Mesodermal cell (in vitro differentiated cells): ENCODE measurements around the gene NAV2.

Experiments
- H3K27ac ChIP-seq: 2 replicates; pipeline ENCODE4 v1.7.0; 2013; ENCODE audit warnings: mild to moderate bottlenecking, low read depth, low read length, moderate library complexity; ENCODE audit not compliant: severe bottlenecking
- H3K36me3 ChIP-seq: 2 replicates; pipeline ENCODE4 v1.7.1; 2013; ENCODE audit warnings: mild to moderate bottlenecking, low read length, moderate library complexity; ENCODE audit not compliant: control insufficient read depth, insufficient read depth
- H3K4me1 ChIP-seq: one replicate; pipeline ENCODE4 v1.7.1; 2013; ENCODE audit warnings: mild to moderate bottlenecking, low read length; ENCODE audit not compliant: insufficient read depth, control insufficient read depth, poor library complexity, severe bottlenecking
- H3K4me3 ChIP-seq: 2 replicates; pipeline ENCODE4 v1.7.0; 2013; ENCODE audit warnings: low read length, control low read depth, mild to moderate bottlenecking; ENCODE audit not compliant: insufficient read depth, poor library complexity, severe bottlenecking; ENCODE audit errors: extremely low read depth
- H3K9me3 ChIP-seq: 2 replicates; pipeline ENCODE4 v1.7.1; 2013; ENCODE audit warnings: mild to moderate bottlenecking, low read length, moderate library complexity; ENCODE audit not compliant: control insufficient read depth
- WGBS, 2 experiments: methylation state at CpG; one replicate each; pipeline ENCODE4 v1.1.5; 2013; ENCODE audit warnings: missing lambda C conversion rate in 2 of 2; ENCODE audit not compliant: insufficient coverage in 2 of 2; 5-methylcytosine and 5-hydroxymethylcytosine counted together

Gene NAV2

DNA sequence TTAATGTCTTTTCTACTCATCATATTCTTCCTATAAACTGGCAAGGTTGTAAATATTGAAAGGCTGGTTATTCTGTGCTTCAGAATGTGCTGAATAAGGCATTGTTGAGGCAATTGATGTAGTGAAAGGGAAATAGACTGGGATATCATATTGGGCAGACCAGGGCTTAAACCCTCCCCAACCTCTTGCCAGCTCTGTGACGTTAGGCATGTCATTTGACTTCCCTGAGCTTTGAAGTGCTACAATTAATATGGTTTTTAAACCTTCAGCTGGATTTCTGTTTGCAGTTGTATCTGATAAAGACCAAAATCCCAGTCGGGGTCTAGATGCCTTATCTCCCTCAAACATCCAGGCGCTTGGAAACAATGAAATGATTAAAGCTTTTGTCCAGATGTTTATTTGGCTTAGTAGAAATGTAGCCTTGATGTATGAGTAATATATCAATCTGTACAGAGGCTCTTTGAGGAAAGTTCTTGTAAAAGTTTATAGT, 239.5 kb downstream of the NAV2 start:
- Histone ChIP-seq H3K9me3 (no peaks in the 10 kb centered on the region), H3K4me3 (no peak overlapping the region), H3K4me1 (peaks cover 34% of the 10 kb centered on the region), H3K27ac (peak overlapping the region; percentile 73), H3K36me3 (peaks cover 13% of the 10 kb centered on the region)
- 20 to 38% methylated on average over 1 of the region's 3 CpGs for WGBS, 2 experiments

DNA sequence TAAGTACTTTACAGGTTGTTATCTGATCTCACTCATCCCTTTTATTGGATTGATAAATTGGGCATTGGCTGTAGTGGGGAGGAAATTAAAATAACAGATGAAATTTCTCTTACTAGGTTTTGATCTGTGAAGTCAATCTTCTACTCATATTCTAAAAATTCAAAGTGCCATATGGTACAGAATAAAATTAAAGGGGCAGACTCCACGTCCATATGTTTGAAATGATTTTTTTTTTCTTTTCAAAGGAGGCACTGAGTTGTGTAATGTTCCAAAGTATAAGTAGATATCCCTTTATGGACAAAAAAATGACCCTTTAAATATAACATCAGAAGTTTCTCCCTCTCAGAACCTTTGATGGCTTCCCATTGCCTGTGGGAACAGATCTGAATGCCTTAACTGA, 240.3 kb downstream of the NAV2 start:
- H3K4me3 ChIP-seq, result no peak overlapping the region
- no CpG with 5 or more reads among the region's 1 CpG for WGBS, 2 experiments
- H3K9me3 ChIP-seq, result no peaks in the 10 kb centered on the region
- peaks cover 40% of the 10 kb centered on the region for H3K4me1 ChIP-seq
- peaks cover 11% of the 10 kb centered on the region for H3K36me3 ChIP-seq
- H3K27ac ChIP-seq, result peak overlapping the region; percentile 73

DNA sequence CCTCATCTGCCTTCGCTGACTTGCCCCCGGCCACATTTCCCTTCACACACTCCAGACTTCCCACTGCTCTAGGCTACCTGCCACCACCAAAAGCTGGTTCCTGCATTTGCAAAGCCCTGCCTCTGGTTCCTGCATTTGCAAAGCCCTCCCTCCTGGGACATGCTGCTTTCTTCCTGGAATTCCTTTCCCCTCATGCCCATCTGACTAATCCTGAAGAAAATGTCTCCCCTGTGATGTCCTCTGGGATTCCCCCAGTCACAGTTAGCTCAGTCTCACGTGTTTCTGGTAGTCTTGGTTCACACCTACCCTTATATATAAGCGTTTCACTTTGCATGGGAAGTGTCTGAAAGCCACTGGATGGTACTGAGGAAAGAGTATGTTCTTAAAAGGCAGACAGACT, 240.7 kb downstream of the NAV2 start:
- WGBS, 2 experiments, result 10 to 11% methylated on average over 2 to 3 of the region's 4 CpGs
- Histone ChIP-seq H3K36me3 (peaks cover 11% of the 10 kb centered on the region), H3K9me3 (no peaks in the 10 kb centered on the region), H3K27ac (peak overlapping the region; percentile 65), H3K4me3 (no peak overlapping the region), H3K4me1 (peaks cover 42% of the 10 kb centered on the region)

DNA sequence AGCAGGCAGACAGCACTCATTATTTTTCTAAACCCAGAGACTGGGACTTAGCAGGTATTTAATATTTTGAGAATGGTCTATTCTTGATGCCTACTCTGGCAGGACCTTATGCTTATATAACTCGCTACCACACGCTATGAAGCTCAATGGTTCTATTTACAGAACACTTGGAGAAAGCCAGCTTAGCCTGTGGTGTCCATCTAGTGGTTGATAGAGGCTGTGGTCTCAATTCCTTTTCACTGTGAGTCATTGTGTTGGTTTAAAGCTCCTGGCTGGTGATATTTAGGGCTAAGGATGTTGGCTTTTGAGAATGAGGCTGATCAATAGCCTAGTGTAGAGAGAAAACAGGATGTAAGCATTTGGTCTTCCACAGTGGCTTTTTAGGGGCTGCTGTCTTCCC, 241.3 kb downstream of the NAV2 start:
- WGBS, 2 experiments, result 70% methylated on average over 2 of the region's 2 CpGs; no CpG with 5 or more reads in 1 of the 2 experiments
- Histone ChIP-seq H3K36me3 (peaks cover 9% of the 10 kb centered on the region), H3K27ac (peak overlapping the region; percentile 65), H3K4me3 (no peak overlapping the region), H3K9me3 (no peaks in the 10 kb centered on the region), H3K4me1 (peaks cover 42% of the 10 kb centered on the region)

DNA sequence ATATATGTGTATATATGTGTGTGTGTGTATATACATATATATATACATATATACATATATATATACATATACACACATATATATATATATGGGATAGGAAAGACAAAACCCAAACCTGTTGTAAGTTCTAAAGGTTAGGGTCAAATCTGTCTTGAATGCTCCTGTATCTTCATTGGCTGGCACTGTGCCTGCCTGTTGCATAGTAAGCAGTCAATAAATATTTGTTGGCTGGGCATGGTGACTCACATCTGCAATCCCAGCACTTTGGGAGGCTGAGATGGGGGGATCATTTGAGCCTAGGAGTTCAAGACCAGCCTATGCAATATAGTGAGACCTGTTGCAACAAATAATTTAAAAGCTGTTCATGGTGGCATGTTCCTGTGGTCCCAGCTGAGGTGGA, 242.3 kb downstream of the NAV2 start:
- Histone ChIP-seq H3K4me1 (peaks cover 42% of the 10 kb centered on the region), H3K27ac (no peak overlapping the region), H3K36me3 (no peaks in the 10 kb centered on the region), H3K4me3 (no peak overlapping the region), H3K9me3 (no peaks in the 10 kb centered on the region)

DNA sequence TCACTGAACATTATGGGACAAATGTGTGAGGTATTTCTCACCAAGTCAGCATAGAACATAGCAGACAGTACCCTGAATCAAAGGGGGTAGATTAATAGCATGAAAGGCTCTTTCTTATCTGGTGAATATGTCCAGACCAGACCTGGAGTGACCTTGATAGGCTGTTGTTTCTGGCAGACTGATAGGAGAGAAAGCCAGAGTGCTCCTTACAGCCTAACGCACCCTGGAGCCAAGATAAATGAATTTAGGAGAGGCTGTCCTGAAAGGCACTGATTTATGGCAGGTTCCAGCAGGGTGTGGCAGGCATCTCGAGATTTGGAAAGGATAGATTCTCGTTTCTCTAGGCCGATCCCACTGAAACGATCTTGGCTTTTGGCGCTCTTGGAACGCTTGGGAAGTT, 243.0 kb downstream of the NAV2 start:
- H3K9me3 ChIP-seq, result no peaks in the 10 kb centered on the region
- 77 to 82% methylated on average over 7 of the region's 7 CpGs for WGBS, 2 experiments
- H3K36me3 ChIP-seq, result no peaks in the 10 kb centered on the region
- no peak overlapping the region for H3K4me3 ChIP-seq
- H3K4me1 ChIP-seq, result peaks cover 42% of the 10 kb centered on the region
- H3K27ac ChIP-seq, result no peak overlapping the region

DNA sequence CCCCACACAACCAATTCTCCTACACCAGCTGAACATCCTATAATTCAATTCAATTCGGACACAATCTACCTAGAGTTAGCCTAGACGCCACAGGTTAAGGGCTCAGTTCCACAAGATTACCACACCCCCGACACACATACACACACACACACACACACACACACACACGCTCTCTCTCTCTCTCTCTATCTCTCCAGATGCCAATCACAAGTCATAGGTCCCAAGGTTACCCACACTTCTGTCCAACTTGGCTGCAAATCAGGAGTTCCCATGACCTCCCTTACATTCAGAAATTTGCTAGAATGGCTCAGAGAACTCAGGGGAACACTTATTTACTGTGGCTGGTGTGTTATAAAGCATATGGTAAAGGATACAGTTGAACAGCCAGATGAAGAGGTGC, 243.6 kb downstream of the NAV2 start:
- Histone ChIP-seq H3K4me1 (peaks cover 42% of the 10 kb centered on the region), H3K36me3 (no peaks in the 10 kb centered on the region), H3K27ac (no peak overlapping the region), H3K9me3 (no peaks in the 10 kb centered on the region), H3K4me3 (no peak overlapping the region)
- 67 to 90% methylated on average over 3 of the region's 4 CpGs for WGBS, 2 experiments

DNA sequence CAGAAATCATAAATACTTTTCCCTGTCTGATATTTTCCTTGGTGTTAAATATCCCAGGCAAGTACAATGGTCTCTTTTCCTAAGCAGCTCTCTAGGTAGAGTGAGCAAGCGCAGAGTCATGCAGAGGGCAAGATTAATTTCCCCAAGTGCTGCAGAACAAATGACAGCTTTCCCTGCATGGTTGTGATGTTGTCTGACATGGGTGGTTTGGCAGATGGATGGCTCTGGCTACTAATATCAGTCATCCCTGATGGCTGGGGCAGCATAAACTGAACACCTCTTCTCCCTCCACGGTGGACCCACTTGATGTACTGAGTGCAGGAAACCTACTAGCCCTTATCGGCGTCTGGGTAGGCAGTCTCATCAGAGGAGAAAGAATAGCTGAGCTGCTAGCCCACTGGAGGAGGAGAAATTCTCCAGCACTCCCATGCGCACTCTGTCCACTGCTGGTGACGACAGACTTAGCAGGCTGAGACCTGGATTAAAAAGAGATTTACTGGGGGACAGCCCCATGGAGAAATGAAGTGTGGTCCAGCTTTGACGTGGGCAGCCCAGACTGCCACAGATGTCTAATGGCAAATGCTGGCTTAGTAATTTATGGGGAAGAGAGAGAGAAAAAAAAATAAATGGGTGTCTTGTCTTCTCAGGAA, 244.8 kb downstream of the NAV2 start:
- 97 to 100% methylated on average over 3 to 7 of the region's 7 CpGs for WGBS, 2 experiments
- Histone ChIP-seq H3K4me1 (peaks cover 35% of the 10 kb centered on the region), H3K27ac (no peak overlapping the region), H3K9me3 (no peaks in the 10 kb centered on the region), H3K4me3 (no peak overlapping the region), H3K36me3 (no peaks in the 10 kb centered on the region)

DNA sequence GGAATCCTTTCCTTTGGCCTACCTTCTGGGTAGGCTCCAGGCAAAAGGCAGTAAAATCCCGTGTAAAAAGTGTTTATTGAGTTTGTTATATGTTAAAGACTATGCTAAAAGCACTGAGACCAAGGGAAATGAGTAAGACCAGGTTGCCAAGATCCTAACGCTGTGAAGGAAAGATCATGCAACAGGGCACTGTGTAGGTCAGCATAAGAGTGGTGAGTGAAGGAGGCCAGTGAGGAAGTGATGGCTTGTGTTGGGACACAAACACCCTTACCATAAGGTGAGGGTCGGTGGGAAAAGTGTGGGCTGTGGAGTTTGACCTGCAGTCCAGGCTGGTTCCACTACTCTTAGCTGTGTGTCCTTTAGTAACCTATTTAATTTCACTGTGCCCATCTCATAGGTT, 245.6 kb downstream of the NAV2 start:
- Histone ChIP-seq H3K4me1 (peaks cover 27% of the 10 kb centered on the region), H3K36me3 (no peaks in the 10 kb centered on the region)
- 73 to 100% methylated on average over 2 of the region's 3 CpGs for WGBS, 2 experiments

DNA sequence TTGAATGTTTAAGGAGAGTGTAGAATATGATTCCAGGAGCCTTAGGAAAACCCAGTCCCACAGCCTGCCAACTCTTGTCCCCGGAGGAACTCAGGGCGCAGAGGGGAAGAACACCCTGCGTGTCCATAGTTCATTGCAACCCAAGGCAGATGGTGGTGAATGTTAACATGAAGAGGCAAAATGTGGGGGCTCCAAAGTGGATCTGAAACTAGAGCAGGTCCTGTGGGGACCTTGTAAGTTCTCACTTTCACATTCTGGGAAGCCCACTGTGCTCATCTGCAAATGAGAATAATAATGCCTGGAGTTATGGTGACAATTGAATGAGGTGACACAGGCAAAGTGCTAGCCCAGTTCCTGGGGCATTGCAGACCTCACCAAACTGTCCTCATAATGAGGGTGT, 246.6 kb downstream of the NAV2 start:
- no peak overlapping the region for H3K27ac ChIP-seq
- 94 to 100% methylated on average over 3 of the region's 3 CpGs for WGBS, 2 experiments
- no peaks in the 10 kb centered on the region for H3K36me3 ChIP-seq
- H3K9me3 ChIP-seq, result no peaks in the 10 kb centered on the region
- H3K4me1 ChIP-seq, result peaks cover 19% of the 10 kb centered on the region
- H3K4me3 ChIP-seq, result no peak overlapping the region

More for the DNA sequence above, 245.6 kb downstream of the NAV2 start:
- H3K4me3 ChIP-seq, result no peak overlapping the region
- no peak overlapping the region for H3K27ac ChIP-seq
- no peaks in the 10 kb centered on the region for H3K9me3 ChIP-seq

DNA sequence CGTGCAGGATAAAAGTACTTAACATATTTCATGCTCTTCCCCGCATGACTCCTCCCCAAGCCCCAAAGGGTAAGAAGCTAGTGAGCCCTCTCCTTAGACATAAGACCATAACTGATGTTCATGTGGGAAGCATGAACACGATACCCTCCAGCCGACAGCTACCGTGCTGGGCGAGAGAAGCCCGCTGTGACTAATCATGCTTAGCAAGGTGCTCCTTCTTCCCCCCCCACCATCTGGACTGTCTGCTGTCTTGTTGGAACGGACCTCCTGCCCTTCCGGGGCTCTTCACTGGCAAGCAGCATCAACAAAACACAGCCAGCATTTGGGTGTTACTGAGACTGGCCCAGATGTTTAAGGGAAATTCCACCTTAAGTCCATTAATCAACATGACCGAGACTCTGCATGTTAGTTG, 247.0 kb downstream of the NAV2 start:
- WGBS, 2 experiments, result 87 to 88% methylated on average over 6 to 8 of the region's 10 CpGs
- Histone ChIP-seq H3K4me1 (peaks cover 15% of the 10 kb centered on the region), H3K36me3 (no peaks in the 10 kb centered on the region), H3K4me3 (no peak overlapping the region), H3K27ac (no peak overlapping the region), H3K9me3 (no peaks in the 10 kb centered on the region)
